Measurements from ENCODE around the gene TSGA10IP. TPM values are rescaled to one million over a fixed set of nuclear protein-coding genes. Genes with fewer than 3 reads are reported as not detected.

TSGA10IP gene
- total RNA-seq = not detected

DNA sequence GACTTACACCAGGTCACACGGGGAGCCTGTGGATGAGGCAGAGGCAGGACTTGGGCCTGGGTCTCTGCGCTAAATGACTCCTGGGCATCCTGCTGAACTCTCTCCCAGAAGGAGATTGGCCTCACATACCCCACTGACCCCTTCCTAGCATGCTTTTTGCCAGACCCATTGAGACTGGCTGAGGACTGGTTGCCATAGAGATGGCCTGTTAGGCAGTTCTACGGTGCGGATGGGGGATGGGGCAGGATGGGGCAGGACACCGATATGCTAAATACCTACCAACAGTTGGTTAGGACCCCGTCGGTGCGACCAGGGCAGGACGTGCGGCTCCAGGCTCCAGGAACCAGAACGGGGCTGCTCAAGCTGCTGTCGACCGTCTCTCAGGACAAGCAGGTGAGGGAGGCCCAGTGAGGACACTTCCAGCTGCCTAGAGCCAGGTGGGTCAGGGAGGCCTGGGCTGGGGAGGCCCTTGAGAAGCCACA is at the start of gene TSGA10IP:
Gene TSGA10IP, plus strand, starts transcription at position 51 of the 482 bp plus-strand sequence. Its CDS starts 196 bp downstream, at position 247.
- no peak for ATAC-seq
- DNase-seq (ENCODE audit: low spot score) = no peak

DNA sequence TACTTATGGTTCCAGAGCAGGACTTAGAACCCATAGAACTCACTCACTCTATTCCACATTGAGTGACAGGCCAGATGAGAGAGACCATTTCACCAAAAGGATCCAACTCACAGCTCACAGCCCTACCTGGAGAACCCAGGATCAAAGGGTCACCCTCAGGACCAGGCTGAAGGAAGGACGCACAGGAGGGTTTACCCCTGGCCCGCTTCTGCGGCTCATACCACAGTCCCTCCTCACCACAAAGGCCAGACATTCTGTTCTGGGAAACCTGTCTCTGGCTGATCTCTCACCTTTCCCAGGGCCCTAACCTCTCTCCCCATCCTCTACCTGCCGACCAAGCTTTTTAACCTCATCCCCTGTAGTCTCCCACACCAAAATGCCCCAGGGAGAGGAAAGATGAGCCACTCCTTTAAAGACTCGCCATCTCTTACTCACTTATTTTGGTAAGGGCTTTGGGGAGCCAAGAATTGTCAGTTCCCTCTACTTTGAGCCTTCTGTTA is 49.7 kb upstream of the TSGA10IP start:
- DNase-seq (ENCODE audit: low spot score) (no peak), ATAC-seq (no peak)

DNA sequence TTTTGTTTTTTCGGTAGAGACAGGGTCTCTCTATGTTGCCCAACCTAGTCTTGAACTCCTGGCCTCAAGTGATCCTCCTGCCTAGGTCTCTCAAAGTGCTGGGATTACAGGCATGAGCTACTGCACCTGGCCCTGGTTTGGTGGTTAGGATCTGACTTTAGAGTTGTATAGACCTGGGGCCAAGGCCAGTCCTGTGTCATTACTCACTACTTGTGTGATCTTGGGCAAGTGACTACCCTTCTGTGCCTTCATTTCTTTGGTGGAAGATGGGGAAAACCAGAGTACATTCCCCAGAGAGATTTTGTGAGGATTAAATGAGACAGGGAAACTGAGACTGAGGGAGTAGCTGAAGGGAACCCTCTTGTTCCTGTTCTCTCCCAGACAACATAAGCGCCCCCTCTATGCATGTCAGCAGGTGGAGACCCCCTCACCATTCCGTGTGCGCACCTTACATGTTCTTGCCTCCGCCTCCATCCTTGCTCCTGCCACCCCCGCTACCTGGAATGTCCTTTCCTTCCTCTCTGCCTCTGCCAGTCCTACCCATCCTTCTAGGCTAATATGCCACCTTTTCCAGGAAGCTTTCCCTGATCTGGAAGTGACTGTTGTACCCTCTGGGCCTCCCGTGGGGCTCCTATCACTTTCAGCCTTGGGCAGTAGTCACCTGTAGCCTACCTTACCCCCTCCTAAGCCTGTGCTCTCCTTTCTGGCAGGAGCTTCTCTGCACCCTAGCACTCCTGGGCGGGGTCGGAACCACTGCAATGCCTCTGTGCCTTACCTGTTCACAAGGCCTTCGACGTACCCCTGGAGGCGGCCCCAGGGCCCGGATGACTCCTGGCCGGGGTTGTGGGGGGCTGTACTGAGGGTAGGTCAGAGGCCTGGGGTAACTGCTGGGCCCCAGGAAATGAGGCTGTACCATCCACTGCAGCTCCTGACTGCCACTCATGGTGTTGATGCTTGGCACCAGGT is 49.0 kb upstream of the TSGA10IP start:
- no peak for DNase-seq (ENCODE audit: low spot score)
- no peak for ATAC-seq

GRCh38 chr11:65897020-65897471 is 48.2 kb upstream of the TSGA10IP start:
- no peak for DNase-seq (ENCODE audit: low spot score)
- ATAC-seq = no peak

- DNase-seq (ENCODE audit: low spot score) (no peak), ATAC-seq (no peak)
Measured at GRCh38 chr11:65898656-65899355, 46.5 kb upstream of the TSGA10IP start.

GRCh38 chr11:65899356-65900124 is 45.7 kb upstream of the TSGA10IP start:
- DNase-seq (ENCODE audit: low spot score) (no peak), ATAC-seq (peak; percentile 28)

DNA sequence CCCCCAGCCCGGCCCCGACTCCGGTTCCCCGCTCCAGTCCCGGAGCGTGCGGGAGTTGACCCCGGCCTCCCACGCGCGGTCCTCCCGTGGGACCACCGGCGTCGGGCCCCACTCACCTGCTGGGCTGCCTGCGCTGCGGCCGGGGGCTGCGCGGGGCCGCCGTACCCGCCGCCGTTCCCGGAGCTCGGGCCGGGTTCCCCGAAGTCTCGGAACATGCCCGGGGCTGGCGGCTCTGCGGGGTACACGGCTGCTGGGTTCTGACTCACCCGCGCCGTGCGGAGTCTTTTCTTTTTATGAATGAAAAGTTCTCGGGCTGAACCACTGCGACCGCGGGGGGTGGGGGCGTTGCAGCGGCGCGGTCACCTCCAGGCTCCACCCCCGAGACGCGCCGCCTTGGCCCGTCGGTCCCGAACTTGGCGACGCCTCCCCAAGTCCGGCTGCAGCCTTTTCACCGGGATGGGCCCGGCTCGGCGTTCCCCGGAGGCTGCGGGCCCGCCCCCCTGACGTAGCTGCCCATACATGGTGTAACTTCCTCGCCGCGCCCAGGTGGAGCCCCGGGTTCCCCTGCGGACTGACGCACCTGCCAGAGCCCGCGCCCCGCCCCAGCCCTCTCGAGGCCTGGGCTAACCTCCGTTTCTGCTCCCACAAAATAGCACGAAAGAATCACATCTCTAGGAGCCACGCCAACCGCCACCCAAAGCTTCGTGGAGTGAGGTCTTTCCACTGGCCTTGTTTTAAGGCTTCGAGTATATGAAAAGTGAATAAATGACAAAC is 45.0 kb upstream of the TSGA10IP start, which contains the start of gene FOSL1:
Gene FOSL1, minus strand, starts transcription at position 264 of the 774 bp plus-strand sequence. Its CDS starts 49 bp downstream, at position 215.
- DNase-seq (ENCODE audit: low spot score) (peak; percentile 79), ATAC-seq (peak; percentile 89)

GRCh38 chr11:65900899-65901180 is 44.4 kb upstream of the TSGA10IP start:
- ATAC-seq = no peak
- no peak for DNase-seq (ENCODE audit: low spot score)

GRCh38 chr11:65903068-65903481 is 42.2 kb upstream of the TSGA10IP start:
- ATAC-seq = no peak
- no peak for DNase-seq (ENCODE audit: low spot score)

DNA sequence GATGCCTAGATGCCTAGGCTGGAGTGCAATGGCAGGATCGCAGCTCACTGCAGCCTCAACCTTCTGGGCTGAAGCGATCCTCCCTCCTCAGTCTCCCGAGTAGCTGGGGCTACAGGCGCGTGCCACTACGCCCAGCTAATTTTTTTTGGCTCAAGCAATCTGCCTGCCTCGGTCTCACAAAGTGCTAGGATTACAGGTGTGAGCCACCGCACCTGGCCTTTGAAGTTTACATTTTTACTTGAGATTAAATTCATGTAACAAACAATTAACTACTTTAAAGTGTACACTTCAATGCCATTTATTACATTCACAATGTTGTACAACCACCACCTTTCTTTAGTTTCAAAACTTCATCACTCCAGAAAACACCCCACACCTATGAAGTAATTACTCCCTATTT is 41.6 kb upstream of the TSGA10IP start:
- DNase-seq (ENCODE audit: low spot score) (no peak), ATAC-seq (no peak)

DNA sequence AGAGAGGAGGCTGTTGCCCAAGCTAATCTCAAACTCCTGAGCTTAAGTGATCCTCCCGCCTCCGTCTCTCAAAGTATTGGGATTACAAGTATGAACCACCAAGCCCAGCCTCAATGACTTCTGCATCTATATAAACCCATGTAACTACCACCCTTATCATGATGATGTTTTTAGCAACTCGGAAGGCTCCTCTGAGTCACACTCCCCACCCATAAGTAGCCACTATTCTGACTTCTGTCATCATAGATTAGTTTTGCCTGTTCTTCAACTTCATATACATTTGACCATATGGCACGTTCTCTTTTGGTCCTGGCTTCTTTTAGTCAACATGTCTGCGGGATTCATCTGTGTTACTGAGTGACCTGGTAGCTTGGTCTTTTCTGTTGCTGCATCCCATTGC is 38.7 kb upstream of the TSGA10IP start:
- ATAC-seq = no peak
- DNase-seq (ENCODE audit: low spot score) = no peak

DNA sequence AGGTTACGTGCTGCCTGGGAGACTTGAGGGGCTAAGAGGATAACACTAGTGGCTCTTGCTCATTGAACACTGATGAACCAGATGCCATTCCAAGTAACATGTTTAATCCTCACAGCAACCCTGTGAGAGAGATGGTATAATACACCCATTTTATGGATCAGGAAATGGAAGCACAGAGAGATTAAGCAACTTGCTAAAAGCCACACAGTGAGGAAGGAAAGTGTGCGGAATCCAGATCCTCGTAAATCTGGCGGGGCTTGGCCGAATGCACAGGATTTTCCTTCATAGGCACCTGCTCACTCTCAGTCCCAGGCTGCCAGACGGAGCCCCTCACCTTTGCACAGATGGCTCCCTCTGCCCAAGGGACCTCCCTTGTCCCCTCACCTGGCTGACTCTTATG is 37.4 kb upstream of the TSGA10IP start:
- DNase-seq (ENCODE audit: low spot score) (no peak), ATAC-seq (no peak)

- DNase-seq (ENCODE audit: low spot score) (no peak), ATAC-seq (peak; percentile 66)
Measured at GRCh38 chr11:65911682-65912568, 33.4 kb upstream of the TSGA10IP start.

DNA sequence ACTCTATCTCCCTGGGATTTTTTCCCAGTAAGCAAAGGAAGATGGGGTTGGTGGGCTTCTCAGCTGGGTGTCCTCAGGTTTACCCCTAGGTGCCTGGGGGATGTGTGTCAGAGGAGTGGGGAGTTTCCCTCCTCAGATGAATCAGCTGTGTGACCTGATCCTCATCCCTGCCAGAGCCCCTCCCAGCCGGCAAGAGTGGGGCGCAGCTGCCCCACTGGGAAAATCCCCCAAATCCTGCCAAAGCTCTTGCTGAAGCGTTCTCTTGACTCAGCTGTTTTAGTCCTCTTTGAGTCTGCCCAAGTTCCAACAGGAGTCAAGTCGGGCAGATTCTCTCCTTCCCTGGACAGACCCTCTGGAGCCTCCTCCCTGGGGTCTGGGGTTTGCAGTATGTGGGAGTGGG is 32.4 kb upstream of the TSGA10IP start:
- DNase-seq (ENCODE audit: low spot score) = no peak
- ATAC-seq = no peak

- ATAC-seq (no peak), DNase-seq (ENCODE audit: low spot score) (no peak)
Measured at GRCh38 chr11:65915101-65915820, 30.0 kb upstream of the TSGA10IP start.

DNA sequence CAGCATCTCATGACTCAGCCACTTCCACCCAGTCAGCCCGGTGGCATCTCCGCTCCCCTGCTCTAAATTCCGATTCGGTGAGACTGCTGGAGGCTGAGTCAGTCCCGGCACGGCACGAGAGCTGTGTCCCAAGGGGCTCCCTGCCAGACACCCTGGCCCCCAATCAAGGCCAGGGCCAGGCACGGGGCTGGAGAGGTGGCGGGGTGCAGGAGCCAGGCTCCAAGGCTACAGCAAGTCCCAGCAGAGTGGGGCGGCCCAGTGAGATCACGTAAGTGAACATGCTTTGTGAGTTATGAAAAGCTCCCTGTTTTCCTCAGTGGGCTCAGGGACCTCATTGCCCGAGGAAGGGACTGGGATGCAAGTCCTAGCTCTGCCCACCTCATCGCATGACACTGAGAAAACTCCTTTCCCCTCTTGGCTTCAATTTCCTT is 29.4 kb upstream of the TSGA10IP start:
- no peak for ATAC-seq
- no peak for DNase-seq (ENCODE audit: low spot score)

DNA sequence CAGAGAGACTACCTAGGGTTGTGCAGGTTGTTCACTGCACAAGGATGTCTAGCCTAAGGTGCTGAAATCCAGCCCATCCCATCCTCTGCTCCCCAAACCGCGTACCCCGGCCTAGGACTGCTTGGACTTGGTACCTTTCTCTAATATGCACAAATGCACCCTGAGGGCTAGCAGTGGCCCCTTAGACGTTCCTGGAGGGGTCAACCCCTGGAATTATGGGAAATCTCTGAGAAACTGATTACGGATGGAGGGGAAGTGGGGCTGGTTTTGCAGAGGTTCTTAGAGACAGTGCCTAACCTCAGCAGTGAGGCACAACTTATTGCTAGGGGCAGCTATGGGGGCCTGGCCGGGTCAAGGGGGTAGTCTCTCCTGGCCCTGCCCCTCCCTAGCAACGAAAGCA is 28.9 kb upstream of the TSGA10IP start:
- DNase-seq (ENCODE audit: low spot score) (no peak), ATAC-seq (no peak)

GRCh38 chr11:65917077-65917433 is 28.2 kb upstream of the TSGA10IP start:
- DNase-seq (ENCODE audit: low spot score) = no peak
- no peak for ATAC-seq
